NCI-H446 (cell line): ENCODE data around the gene MYBPH.

Experiments
- DNase-seq, 2 experiments: peaks; one replicate each; lab custom pipeline; 2025; lab: John Stamatoyannopoulos, UW

MYBPH gene, protein sequence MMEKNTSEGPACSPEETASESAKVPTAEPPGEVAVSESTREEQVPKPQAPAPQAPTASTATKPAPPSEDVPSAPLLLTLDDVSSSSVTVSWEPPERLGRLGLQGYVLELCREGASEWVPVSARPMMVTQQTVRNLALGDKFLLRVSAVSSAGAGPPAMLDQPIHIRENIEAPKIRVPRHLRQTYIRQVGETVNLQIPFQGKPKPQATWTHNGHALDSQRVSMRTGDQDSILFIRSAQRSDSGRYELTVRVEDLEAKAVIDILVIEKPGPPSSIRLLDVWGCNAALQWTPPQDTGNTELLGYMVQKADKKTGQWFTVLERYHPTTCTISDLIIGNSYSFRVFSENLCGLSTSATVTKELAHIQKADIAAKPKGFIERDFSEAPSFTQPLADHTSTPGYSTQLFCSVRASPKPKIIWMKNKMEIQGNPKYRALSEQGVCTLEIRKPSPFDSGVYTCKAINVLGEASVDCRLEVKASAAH

DNA sequence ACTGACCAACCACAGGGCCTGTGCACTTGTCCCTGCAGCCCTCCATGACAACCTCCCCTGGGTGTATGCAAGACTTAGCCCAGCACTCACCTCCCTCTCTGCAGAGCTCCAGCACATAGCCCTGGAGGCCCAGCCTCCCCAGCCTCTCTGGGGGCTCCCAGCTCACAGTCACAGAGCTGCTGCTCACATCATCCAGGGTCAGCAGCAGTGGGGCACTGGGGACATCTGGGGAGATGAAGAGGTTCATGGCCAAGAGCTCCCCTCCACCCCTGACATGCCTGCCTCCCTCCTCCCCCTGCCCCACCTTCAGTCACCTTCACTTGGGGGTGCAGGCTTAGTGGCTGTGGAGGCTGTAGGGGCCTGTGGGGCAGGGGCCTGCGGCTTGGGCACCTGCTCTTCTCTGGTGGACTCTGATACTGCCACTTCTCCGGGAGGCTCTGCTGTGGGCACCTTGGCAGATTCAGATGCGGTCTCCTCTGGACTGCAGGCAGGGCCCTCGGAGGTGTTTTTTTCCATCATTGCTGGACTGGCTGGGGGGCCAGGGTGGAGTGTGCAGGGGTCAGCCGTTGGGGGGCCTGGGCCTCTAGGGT, at the start of gene MYBPH:
Gene MYBPH (minus strand): TSS at position 590 of the 590 bp plus-strand sequence. CDS start 71 bp downstream, at position 519.
- no peak for DNase-seq

GRCh38 chr1:203225071-203225470, 49.4 kb upstream of the MYBPH start:
- no peak for DNase-seq

DNA sequence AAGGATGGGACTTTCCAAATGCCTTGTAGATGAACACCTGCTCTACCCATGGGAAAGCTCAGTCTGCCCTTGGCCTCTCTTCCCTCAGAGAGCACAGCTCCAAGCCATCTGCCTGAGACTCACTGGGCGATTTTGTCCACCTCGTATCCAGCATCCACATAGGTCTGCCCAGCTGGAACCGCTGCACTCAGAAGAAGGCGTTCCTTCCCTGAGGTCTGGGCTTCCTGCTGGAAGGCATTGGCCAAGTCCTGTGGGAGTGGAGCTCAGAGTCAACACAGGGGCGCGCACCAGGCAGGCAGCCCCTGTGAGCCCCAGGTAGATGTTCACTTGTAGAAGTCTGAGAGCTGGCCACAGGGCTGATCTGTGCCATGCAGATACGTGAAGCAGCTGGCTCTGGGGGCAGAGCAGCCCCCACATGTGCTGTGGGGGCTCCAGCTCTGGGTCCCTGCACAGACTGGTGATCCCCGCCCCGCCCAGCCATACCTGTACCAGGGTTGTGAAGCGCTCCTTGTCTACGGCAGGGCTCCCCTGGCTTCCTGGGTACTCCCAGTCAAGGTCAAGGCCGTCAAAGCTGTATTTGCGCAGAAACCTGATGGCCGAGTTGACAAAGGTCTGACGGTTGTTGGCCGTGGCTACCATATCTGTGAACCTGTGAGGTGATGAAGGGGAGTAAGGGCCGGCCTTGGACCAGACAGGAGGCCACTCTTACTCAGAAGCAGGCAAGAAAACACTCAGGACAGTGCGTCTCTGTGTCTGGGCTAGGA, 47.6 kb upstream of the MYBPH start:
- DNase-seq = no peak

GRCh38 chr1:203219934-203220333, 44.3 kb upstream of the MYBPH start:
- DNase-seq = no peak

GRCh38 chr1:203219171-203219570, 43.5 kb upstream of the MYBPH start:
- DNase-seq = no peak

GRCh38 chr1:203217668-203218067, 42.0 kb upstream of the MYBPH start:
- no peak for DNase-seq

GRCh38 chr1:203217139-203217655, 41.6 kb upstream of the MYBPH start:
- no peak for DNase-seq

- DNase-seq = peak; percentile 60 to 85
Measured at GRCh38 chr1:203216274-203217138, 40.9 kb upstream of the MYBPH start.

DNA sequence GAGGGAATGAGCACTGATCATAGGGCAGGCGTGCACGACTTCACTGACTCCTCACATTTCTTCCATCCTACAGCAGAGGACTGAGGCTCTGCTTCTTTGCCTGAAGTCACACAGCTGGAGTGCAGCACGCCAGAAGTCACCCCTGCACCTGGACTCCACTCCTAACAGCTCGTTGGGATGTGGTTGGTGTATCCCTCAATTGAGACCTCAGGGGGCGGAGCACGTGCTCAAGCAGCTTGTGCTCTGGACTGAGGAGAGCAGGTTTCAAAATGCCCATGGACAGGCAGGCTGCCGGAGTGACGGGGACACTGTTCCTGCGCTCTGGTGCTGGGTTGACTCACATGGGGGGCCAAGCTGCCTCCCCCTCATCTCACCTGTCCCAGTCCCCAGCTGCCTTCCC, 39.9 kb upstream of the MYBPH start:
- no peak for DNase-seq

DNA sequence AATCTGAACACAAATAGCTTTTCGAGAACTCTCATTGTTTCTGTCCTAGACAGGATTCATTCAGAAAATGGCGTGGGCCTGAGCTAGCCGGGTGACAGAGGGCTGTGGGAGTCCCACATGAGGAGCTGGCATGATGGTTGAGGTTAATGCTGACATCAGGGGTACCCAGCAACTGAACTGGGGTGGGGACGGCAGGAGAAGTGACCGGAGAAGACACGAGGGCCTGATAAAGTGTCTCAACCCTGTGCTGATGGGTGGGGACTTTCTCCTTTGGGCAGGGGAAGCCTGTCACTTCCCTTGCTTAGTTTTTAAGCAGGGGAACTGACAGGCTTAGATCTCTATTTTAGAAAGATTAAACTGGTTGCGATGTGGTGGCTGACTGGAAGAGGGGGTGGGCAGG, 39.2 kb upstream of the MYBPH start:
- no peak for DNase-seq

- no peak for DNase-seq
Measured at GRCh38 chr1:203213126-203213525, 37.5 kb upstream of the MYBPH start.

DNA sequence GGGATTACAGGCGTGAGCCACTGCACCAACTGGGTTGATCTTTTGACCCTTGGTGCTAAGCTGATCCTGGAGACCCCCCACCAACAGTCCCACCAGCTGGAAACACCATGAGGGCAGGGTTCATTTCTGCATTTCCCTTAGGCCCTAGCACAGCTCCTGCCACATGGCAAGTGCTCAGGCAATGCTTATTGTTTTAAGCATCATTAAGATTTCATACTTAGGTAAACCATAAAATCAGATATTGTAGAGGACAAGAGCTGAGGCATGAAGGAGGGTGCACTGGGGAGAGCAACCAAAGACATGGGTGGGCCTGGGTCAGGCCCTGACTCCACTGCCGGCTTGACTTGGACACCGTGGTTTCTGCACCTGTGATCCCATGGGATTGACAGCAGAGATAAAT, 36.2 kb upstream of the MYBPH start:
- no peak for DNase-seq

- DNase-seq = no peak
Measured at GRCh38 chr1:203210988-203211387, 35.4 kb upstream of the MYBPH start.

- DNase-seq = no peak
Measured at GRCh38 chr1:203210350-203210749, 34.7 kb upstream of the MYBPH start.

DNA sequence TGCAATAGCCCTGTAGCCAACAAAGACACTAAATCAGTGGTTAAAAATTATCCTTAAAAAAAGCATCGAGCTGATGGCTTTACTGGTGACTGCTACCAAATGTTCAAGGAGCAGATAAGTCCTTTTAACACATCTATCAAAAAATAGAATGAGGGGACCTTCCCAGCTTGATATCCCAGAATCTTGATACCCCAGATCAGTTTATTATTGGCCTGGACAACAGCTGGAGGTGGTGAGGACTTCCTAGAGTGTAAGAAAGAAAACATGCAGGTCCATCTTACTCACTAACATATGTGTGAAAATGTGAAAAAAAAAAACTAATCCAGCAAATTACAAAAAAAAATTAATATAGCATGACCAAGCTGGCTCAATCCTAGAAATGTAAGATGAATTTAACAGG, 32.6 kb upstream of the MYBPH start:
- no peak for DNase-seq

- no peak for DNase-seq
Measured at GRCh38 chr1:203207751-203208150, 32.1 kb upstream of the MYBPH start.

DNA sequence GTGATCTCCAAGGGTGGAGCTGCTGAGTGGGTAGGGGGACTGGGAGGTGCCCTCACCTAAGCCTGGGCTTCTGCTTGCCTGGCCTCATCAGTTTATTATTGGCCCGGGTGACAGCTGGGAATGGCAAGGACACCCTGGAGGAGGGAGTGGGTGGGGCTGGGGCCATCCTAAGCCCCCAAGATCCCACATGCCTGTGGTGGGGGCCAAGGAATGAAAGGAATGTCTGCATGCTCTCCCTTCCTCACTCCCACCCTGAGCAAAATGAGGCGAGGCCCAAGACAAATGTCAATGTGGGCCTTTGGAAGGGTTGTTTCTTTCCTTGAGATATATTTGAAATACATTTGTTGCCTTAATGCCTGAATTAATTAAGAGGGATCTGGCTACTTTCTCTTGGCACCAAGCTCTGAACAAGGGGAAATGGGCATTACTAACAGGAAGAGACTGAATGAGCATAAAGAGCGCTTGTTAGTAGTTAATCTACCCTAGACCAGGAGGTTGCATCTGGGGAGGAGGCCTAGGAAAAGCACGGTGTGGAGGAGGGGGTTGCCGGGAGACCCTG, 30.6 kb upstream of the MYBPH start:
- DNase-seq = no peak

GRCh38 chr1:203204756-203205155, 29.1 kb upstream of the MYBPH start:
- DNase-seq = no peak

- DNase-seq = no peak
Measured at GRCh38 chr1:203202431-203203245, 27.0 kb upstream of the MYBPH start.

DNA sequence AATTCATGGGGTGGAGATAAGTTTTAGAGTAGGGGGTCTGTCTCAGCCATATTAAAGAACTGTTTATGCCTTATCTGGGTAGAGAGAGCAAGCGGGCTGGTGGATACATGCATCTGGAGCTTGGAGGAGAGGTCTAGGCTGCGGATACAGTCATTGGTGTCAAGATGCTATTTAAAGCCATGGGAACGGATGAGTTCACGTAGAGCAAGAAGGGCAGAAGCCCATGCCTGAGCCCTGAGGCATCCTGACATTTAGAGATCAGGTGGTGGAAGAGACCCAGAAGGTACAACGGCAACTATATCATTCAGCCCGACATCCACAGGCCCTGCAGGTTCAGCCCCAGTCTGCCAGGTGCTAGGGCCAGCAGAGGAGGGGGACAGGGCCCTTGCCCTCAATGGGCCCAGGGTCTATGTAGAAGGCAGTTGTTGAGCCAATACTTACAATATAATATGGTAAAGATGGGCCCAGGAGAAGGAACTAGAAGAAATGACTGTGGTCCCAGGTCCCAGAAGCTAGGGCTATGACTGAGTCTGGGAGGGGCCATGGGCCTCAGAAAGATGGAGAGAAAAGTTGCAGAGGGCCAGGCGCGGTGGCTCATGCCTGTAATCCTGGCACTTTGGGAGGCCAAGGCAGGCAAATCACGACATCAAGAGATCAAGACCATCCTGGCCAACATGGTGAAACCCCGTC, 26.0 kb upstream of the MYBPH start:
- DNase-seq = no peak
